Body of pancreas (tissue), 4 donors: ENCODE data around the gene OR2M2.

Experiments
- CTCF ChIP-seq, 7 experiments: fragments of 450-650 bp in 4 of 7; fragments of 200-600 bp in 3 of 7; sonication (generic) in 3 of 7; IDR thresholded peaks; one replicate each; pipeline ENCODE4 v1.5.1; 2016 to 2019; ENCODE audit warnings: antibody characterized with exemption in 7 of 7
- POLR2A ChIP-seq, 3 donors: fragments of 450-650 bp; IDR thresholded peaks; one replicate each; pipeline ENCODE4 v1.6.1; 2016; ENCODE audit warnings: antibody characterized with exemption in 3 of 3, mild to moderate bottlenecking in 2 of 3

- no peak for TF ChIP-seq CTCF (IDR thresholded peaks at IDR 0.05)
- TF ChIP-seq POLR2A (IDR thresholded peaks at IDR 0.05) = no peak
Measured at GRCh38 chr1:248187363-248187762, 12.7 kb downstream of the OR2M2 start.
